Measurements from ENCODE around the gene SLC16A7. TPM values are rescaled to one million over a fixed set of nuclear protein-coding genes. Genes with fewer than 3 reads are reported as not detected.
A peak's percentile ranks its signal among the peaks of the same experiment; 100 is the strongest.

The SLC16A7 gene
- total and polyA plus RNA-seq, 10 donors, result 3.2 to 98.8 (median 60.9) TPM

DNA sequence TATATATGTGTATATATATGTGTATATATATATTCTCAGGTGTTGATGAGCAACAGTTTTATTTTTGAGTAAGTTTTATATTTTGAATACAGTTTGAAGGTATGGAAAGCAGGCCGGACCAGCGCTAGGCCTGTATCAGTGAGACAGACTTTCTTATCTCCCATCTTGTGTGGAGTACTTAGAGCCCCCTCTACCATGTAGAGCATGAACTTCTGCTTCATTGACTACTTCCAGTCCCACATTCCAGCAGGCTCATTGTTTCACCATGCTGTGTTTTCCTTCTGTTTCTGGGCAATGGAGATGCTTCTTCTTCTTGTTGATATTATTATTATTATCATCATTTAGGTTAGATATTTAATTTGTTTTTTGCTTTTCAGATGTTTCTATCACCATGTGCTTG lies 76.4 kb downstream of the SLC16A7 start:
- peaks cover 0 to 11% (median 3%) of the 10 kb centered on the region in 6 donors for H3K36me3 ChIP-seq
- H3K27ac ChIP-seq, result no peak overlapping the region
- peaks cover 0 to 12% (median 9%) of the 10 kb centered on the region in 8 donors for H3K9me3 ChIP-seq
- no peak for TF ChIP-seq POLR2AphosphoS5 (IDR thresholded peaks at IDR 0.05)
- TF ChIP-seq POLR2A (IDR thresholded peaks at IDR 0.05), result no peak
- TF ChIP-seq CTCF (IDR thresholded peaks at IDR 0.05 in 8 of 11, conservative IDR thresholded peaks at IDR 0.05 in 3 of 11), result no peak
- WGBS, 5 donors, result 92 to 100% (median 96%) methylated on average over 2 of the region's 2 CpGs
- intact Hi-C loops (cut with DNase I; ENCODE audit: low total_unique reads), result no loop called here
- H3K4me3 ChIP-seq, result no peak overlapping the region
- DNase-seq, result no peak
- no peaks in the 10 kb centered on the region for H3K27me3 ChIP-seq (replicated peaks in 1 of 7)
- H3K4me1 ChIP-seq, result no peaks in the 10 kb centered on the region

GRCh38 chr12:59675461-59675860 lies 79.6 kb downstream of the SLC16A7 start:
- peaks cover 0 to 18% (median 4%) of the 10 kb centered on the region in 6 donors for H3K36me3 ChIP-seq
- no peak for DNase-seq
- intact Hi-C loops (cut with DNase I; ENCODE audit: low total_unique reads), result no loop called here
- TF ChIP-seq POLR2AphosphoS5 (IDR thresholded peaks at IDR 0.05) (no peak), POLR2A (IDR thresholded peaks at IDR 0.05) (no peak), CTCF (IDR thresholded peaks at IDR 0.05 in 8 of 11, conservative IDR thresholded peaks at IDR 0.05 in 3 of 11) (no peak)
- H3K4me1 ChIP-seq, result no peaks in the 10 kb centered on the region
- no peak overlapping the region for H3K27ac ChIP-seq
- no peaks in the 10 kb centered on the region for H3K27me3 ChIP-seq (replicated peaks in 1 of 7)
- 93 to 100% (median 100%) methylated on average over 1 of the region's 1 CpG for WGBS, 5 donors
- peaks cover 0 to 15% (median 10%) of the 10 kb centered on the region in 8 donors for H3K9me3 ChIP-seq
- H3K4me3 ChIP-seq, result no peak overlapping the region

DNA sequence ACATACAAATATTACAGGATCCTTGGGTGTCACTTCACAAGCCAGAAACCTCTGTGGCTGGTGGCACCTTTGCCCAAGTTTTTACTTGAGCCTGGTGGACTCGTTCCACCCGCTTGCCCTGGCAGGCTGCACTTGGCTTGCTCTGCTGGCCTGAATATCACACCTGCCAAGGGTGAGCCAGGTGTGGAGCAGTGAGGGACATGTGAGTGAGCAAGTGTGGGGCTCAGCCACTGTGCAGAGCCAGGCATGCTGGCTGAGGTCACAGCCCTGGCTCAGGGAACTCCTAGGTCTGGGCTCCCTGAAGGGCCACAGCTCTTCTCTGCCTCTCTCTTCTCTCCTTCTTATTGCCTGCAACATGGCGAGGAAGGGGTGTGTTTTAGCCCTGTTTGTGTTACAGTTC lies 82.0 kb downstream of the SLC16A7 start:
- intact Hi-C loops (cut with DNase I; ENCODE audit: low total_unique reads), result no loop called here
- Histone ChIP-seq H3K4me1 (no peaks in the 10 kb centered on the region), H3K27me3 (replicated peaks in 1 of 7) (no peaks in the 10 kb centered on the region), H3K4me3 (no peak overlapping the region), H3K36me3 (peaks cover 0 to 18% (median 4%) of the 10 kb centered on the region in 6 donors), H3K27ac (no peak overlapping the region), H3K9me3 (peaks cover 0 to 15% (median 10%) of the 10 kb centered on the region in 8 donors)
- DNase-seq, result peak; percentile 67
- 64 to 99% (median 84%) methylated on average over 3 of the region's 3 CpGs for WGBS, 5 donors
- TF ChIP-seq POLR2AphosphoS5 (IDR thresholded peaks at IDR 0.05), result no peak
- TF ChIP-seq POLR2A (IDR thresholded peaks at IDR 0.05), result no peak
- no peak for TF ChIP-seq CTCF (IDR thresholded peaks at IDR 0.05 in 8 of 11, conservative IDR thresholded peaks at IDR 0.05 in 3 of 11)

DNA sequence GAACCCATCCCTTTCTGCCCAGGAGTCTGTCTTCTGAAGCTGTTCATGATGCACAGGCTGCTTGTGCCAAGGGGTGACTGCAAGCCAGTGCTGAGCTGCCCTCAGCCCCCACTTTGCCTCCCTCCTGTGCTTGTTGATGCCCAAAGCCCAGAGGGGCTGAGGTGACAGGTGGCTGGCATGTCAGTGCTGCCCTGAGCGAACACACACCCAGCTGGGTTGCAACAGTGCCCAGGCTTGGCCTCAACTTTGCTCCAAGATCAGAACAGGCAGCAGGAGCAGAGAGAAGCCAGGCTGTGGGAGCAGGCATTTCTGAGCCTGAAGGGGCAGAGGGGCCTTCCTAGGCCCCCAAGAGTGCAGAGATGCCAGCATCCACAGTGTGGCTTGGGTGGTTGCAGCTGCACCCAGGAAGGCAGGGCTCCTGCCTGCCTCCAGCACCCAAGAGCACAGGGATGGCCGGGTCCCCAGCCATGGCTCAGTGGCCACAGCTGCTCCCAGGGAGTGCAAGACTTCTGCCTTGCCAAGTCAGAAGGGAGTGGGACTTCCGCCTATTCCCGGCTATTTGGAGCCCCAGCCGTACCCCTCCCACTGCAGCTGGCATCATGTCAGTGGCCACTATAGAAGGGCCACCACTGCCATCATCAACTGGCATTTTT lies 83.1 kb downstream of the SLC16A7 start:
- WGBS, 5 donors, result 95 to 100% (median 98%) methylated on average over 4 to 5 of the region's 5 CpGs
- H3K27ac ChIP-seq, result no peak overlapping the region
- no peak overlapping the region for H3K4me3 ChIP-seq
- no peak for TF ChIP-seq CTCF (IDR thresholded peaks at IDR 0.05 in 8 of 11, conservative IDR thresholded peaks at IDR 0.05 in 3 of 11)
- no peak for TF ChIP-seq POLR2A (IDR thresholded peaks at IDR 0.05)
- TF ChIP-seq POLR2AphosphoS5 (IDR thresholded peaks at IDR 0.05), result no peak
- H3K4me1 ChIP-seq, result no peaks in the 10 kb centered on the region
- DNase-seq, result peak; percentile 46
- H3K27me3 ChIP-seq (replicated peaks in 1 of 7), result no peaks in the 10 kb centered on the region
- peaks cover 0 to 18% (median 4%) of the 10 kb centered on the region in 6 donors for H3K36me3 ChIP-seq
- H3K9me3 ChIP-seq, result peaks cover 0 to 15% (median 10%) of the 10 kb centered on the region in 8 donors
- intact Hi-C loops (cut with DNase I; ENCODE audit: low total_unique reads), result no loop called here
